Measurements from ENCODE around the gene FAT3. TPM values are rescaled to one million over a fixed set of nuclear protein-coding genes. Genes with fewer than 3 reads are reported as not detected.

The FAT3 gene
- total RNA-seq (2021) (7.3 and 9.1 TPM in 2 replicates), Bru-seq, nascent RNA (percentile 58 among the genes with signal in this experiment), BruChase-seq, experiment 1, labeled RNA remaining after a 2-hour chase (percentile 53 among the genes with signal in this experiment), BruChase-seq, experiment 2, labeled RNA remaining after a 6-hour chase (percentile 51 among the genes with signal in this experiment)
- long read RNA-seq, partial matches to known transcripts: 2 of 2 reads
- long read RNA-seq, other reads (novel, unspliced or antisense): 0 of 2 reads

DNA sequence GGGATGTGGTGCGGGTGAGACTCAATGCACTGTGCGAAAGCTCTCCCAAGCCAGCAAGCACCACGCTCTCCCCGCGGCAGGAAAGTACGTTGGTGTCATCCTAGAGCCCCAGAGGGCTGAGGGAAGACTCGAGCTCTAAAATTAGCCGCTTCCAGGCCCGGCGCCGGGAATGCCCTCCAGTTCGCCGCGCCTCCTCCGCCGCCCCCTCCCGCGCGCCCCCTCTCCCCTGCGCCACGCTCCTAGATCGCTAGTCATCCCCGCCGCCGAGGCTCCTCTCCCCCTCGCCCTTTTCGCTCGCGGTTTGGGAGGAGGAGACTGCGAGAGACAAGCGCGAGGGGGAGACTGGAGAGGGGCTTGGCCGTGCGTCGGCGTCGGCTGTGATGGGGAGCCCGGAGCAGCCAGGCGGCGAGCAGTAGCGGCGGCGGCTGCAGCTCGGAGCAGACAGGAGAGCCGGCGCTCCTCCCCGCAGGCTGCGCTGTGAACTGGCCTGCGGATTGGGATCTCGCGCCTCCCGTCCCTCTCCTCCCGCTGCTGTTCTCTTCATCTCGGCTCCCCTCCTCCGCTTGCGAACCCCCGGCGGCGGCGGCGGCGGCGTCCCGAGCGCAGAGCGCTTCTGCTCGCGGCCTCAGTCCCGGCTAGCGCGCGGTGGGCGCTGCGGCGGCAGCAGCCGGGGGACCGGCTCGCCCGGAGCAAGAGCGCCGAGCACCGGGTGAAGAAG, at the start of gene FAT3:
FAT3 (plus strand) TSS at position 412 of the 718 bp plus-strand sequence. CDS start 127,295 bp downstream, outside the sequence.
- CTCF ChIA-PET: no interaction called here
- Histone ChIP-seq H3K4me1 (ENCODE audit: insufficient read depth, low read length, poor library complexity, severe bottlenecking) (peaks cover 16% of the 10 kb centered on the region), H3K9me3 (ENCODE audit: low read depth, low read length, poor library complexity, severe bottlenecking) (no peaks in the 10 kb centered on the region), H3K27ac (ENCODE audit: low read depth, low read length, poor library complexity, severe bottlenecking) (no peak within 1 kb of the TSS), H3K36me3 (ENCODE audit: insufficient read depth, low read length, poor library complexity, severe bottlenecking) (no peaks in the 10 kb centered on the region), H3K4me3 (ENCODE audit: low read depth, low read length, poor library complexity, severe bottlenecking) (peak within 1 kb of the TSS; percentile 54), H3K27me3 (replicated peaks; ENCODE audit: insufficient read depth, low read depth, low read length, poor library complexity) (peaks cover 44% of the 10 kb centered on the region)
- POLR2A ChIA-PET (ENCODE audit: low non-redundant PET): interaction anchor here (0.6 kb wide), 1 partner anchor 211 kb away, joined by 6 read pairs; no protein-coding TSS in a partner anchor
- intact Hi-C loops (cut with micrococcal nuclease; ENCODE audit: unreplicated experiment): loop anchor here (5.0 kb wide), 3 partner anchors 173 to 452 kb away; no protein-coding TSS in a partner anchor
- no TSS peak for BruUV-seq (replicated peaks)
- peak; percentile 56 for TF ChIP-seq EZH2 (IDR thresholded peaks at IDR 0.05; ENCODE audit: borderline replicate concordance, low read depth, low read length, poor library complexity, severe bottlenecking)
- TF ChIP-seq, protein P1, sequence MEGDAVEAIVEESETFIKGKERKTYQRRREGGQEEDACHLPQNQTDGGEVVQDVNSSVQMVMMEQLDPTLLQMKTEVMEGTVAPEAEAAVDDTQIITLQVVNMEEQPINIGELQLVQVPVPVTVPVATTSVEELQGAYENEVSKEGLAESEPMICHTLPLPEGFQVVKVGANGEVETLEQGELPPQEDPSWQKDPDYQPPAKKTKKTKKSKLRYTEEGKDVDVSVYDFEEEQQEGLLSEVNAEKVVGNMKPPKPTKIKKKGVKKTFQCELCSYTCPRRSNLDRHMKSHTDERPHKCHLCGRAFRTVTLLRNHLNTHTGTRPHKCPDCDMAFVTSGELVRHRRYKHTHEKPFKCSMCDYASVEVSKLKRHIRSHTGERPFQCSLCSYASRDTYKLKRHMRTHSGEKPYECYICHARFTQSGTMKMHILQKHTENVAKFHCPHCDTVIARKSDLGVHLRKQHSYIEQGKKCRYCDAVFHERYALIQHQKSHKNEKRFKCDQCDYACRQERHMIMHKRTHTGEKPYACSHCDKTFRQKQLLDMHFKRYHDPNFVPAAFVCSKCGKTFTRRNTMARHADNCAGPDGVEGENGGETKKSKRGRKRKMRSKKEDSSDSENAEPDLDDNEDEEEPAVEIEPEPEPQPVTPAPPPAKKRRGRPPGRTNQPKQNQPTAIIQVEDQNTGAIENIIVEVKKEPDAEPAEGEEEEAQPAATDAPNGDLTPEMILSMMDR (conservative IDR thresholded peaks at IDR 0.05; ENCODE audit: low read depth, low read length): no peak
- DNase-seq (ENCODE audit: low spot score): peak; percentile 82

DNA sequence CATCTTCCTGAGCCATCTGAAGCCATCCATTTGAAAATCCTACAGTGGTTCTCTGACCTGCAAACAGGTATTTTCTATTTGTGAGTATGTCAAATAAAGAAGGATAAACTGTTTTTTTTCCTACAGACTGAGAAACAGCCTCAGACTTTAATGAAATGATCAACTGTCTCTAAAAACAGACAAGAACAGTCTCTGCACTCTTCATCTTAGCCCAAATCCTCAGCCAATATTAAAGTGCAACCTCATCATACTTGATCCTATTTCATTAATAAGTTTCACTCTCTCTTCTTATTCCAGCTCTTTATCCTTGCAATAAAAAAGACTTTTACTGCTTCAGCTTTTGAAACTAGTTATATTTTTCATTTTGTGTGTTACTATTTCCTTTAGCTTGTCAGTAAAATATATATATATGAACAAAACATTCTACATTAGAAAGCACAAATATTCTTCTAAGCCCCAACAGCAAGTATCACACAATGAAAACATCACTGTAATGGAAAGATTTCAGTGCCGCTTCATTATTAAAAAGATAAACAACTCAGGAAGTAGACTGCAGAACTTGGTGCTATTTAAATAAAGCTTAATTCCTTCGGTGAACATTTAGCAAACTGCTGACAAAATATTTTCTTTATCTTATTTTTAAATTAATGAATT, 45.5 kb upstream of the FAT3 start:
- H3K9me3 ChIP-seq (ENCODE audit: low read depth, low read length, poor library complexity, severe bottlenecking): no peaks in the 10 kb centered on the region
- intact Hi-C loops (cut with micrococcal nuclease; ENCODE audit: unreplicated experiment): no loop called here
- H3K27me3 ChIP-seq (replicated peaks; ENCODE audit: insufficient read depth, low read depth, low read length, poor library complexity): no peaks in the 10 kb centered on the region
- CTCF ChIA-PET: no interaction called here
- H3K36me3 ChIP-seq (ENCODE audit: insufficient read depth, low read length, poor library complexity, severe bottlenecking): no peaks in the 10 kb centered on the region
- TF ChIP-seq, protein P1 (conservative IDR thresholded peaks at IDR 0.05; ENCODE audit: low read depth, low read length): no peak
- no peak for TF ChIP-seq EZH2 (IDR thresholded peaks at IDR 0.05; ENCODE audit: borderline replicate concordance, low read depth, low read length, poor library complexity, severe bottlenecking)
- H3K4me3 ChIP-seq (ENCODE audit: low read depth, low read length, poor library complexity, severe bottlenecking): no peak overlapping the region
- no peaks in the 10 kb centered on the region for H3K4me1 ChIP-seq (ENCODE audit: insufficient read depth, low read length, poor library complexity, severe bottlenecking)
- no TSS peak for BruUV-seq (replicated peaks)
- DNase-seq (ENCODE audit: low spot score): no peak
- H3K27ac ChIP-seq (ENCODE audit: low read depth, low read length, poor library complexity, severe bottlenecking): no peak overlapping the region
- POLR2A ChIA-PET (ENCODE audit: low non-redundant PET): interaction anchor here (0.6 to 0.7 kb wide), 2 partner anchors 59 to 182 kb away, joined by 3 to 6 read pairs; no protein-coding TSS in a partner anchor

DNA sequence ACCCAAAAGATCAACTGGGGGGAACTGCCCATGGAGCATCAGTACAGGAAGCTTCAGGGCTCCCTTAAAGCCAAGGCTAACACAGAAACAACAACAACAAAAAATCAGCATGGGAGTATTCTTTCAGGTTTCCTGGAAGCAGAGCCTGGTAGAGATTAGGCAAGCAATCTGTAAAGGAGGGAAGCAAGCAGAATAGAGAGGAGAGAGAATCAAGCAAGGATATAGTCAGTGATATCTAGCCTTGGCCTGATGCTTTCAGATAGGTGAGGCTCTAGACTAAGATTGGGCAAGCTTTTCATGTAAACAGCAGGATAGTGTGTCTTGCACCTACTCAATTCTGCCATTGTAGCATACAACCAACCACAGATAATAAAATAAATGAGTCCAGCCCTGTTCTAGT, 44.4 kb upstream of the FAT3 start:
- POLR2A ChIA-PET (ENCODE audit: low non-redundant PET): no interaction called here
- no peak for DNase-seq (ENCODE audit: low spot score)
- no TSS peak for BruUV-seq (replicated peaks)

More for the DNA sequence above, 44.4 kb upstream of the FAT3 start:
- Histone ChIP-seq H3K27ac (ENCODE audit: low read depth, low read length, poor library complexity, severe bottlenecking) (no peak overlapping the region), H3K27me3 (replicated peaks; ENCODE audit: insufficient read depth, low read depth, low read length, poor library complexity) (no peaks in the 10 kb centered on the region), H3K4me3 (ENCODE audit: low read depth, low read length, poor library complexity, severe bottlenecking) (no peak overlapping the region), H3K36me3 (ENCODE audit: insufficient read depth, low read length, poor library complexity, severe bottlenecking) (no peaks in the 10 kb centered on the region), H3K9me3 (ENCODE audit: low read depth, low read length, poor library complexity, severe bottlenecking) (no peaks in the 10 kb centered on the region), H3K4me1 (ENCODE audit: insufficient read depth, low read length, poor library complexity, severe bottlenecking) (no peaks in the 10 kb centered on the region)
- CTCF ChIA-PET: no interaction called here
- intact Hi-C loops (cut with micrococcal nuclease; ENCODE audit: unreplicated experiment): no loop called here
- no peak for TF ChIP-seq EZH2 (IDR thresholded peaks at IDR 0.05; ENCODE audit: borderline replicate concordance, low read depth, low read length, poor library complexity, severe bottlenecking)
- TF ChIP-seq, protein P1 (conservative IDR thresholded peaks at IDR 0.05; ENCODE audit: low read depth, low read length): no peak

All from A673 (cell line).